Measurements from ENCODE around the gene PPM1A. TPM values are rescaled to one million over a fixed set of nuclear protein-coding genes. Genes with fewer than 3 reads are reported as not detected.
A peak's percentile ranks its signal among the peaks of the same experiment; 100 is the strongest.

The PPM1A gene
- total and polyA plus RNA-seq, 2 of the 13 experiments (the other 11 are each of a cell fraction or from before 2014, with no cell fraction given) = 23.3 to 29.8 TPM

DNA sequence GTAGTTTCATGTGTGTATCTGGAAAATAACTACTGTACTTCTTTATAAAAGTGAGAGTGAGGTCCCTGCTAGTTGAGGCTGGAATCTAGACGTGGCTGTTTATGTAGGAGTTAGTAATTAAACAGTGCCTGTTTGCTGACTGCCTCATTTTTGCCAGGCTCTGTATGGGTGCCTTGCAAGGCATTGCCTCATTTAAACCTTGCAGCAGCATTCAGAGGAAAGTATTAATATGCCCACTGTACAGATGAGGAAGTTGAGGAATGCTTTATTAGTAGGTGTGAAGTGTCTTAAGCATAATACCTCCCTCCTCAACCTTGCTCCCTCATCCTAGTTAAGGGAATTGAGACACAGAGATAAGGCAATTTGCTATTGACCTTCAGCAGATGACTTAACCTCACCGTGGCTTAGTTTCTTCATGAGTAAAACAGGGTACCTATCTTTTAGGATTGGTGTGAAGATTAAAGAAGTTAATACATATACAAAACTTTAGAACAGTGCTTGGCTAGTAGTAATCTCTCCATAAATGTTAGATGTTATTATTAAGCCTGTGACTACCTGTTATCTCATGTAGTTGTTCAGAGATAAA is 28.7 kb downstream of the PPM1A start:
- in situ Hi-C loops (cut with HindIII; ENCODE audit: extremely low pct_ligation_motif_present, low pct_unique_long_range_greater_than_20kb) (no loop called here), intact Hi-C loops (cut with micrococcal nuclease; ENCODE audit: unreplicated experiment) (loop anchor here (1.0 kb wide), 1 partner anchor 9 kb away; no protein-coding TSS in a partner anchor)
- POLR2A ChIA-PET = no interaction called here
- 78% methylated on average over 2 of the region's 2 CpGs for WGBS (ENCODE audit: low lambda C conversion rate)
- Histone ChIP-seq H3K4me1 (ENCODE audit: insufficient read depth, low read length) (peaks cover 38% of the 10 kb centered on the region), H3K4me2 (ENCODE audit: low read depth, low read length) (no peak overlapping the region), H3K4me3 (replicated peaks in 1 of 3; ENCODE audit: insufficient read depth in 1 of 3, low read depth in 2 of 3, low read length in 3 of 3) (no peak overlapping the region), H3K9me3 (ENCODE audit: low read length) (no peaks in the 10 kb centered on the region), H3K27me3 (ENCODE audit: control insufficient read depth in 1 of 2, insufficient read depth in 2 of 2, low read length in 2 of 2) (no peaks in the 10 kb centered on the region), H3K9ac (ENCODE audit: insufficient read depth, low read depth, low read length) (no peak overlapping the region), H2AFZ (ENCODE audit: low read length) (no peak overlapping the region), H3K79me2 (ENCODE audit: insufficient read depth, low read length) (peaks cover 55% of the 10 kb centered on the region), H3K36me3 (replicated peaks in 1 of 2; ENCODE audit: control insufficient read depth in 1 of 2, insufficient read depth in 2 of 2, low read length in 2 of 2) (peaks cover 0 to 2% of the 10 kb centered on the region in 2 experiments; a peak in 2 of 5 replicates), H4K20me1 (ENCODE audit: insufficient read depth, low read length) (peaks cover 37% of the 10 kb centered on the region), H3K27ac (ENCODE audit: extremely low read length, insufficient read depth, low read length) (no peak overlapping the region)
- no peak for TF ChIP-seq ZNF326 (CRISPR knock-in tag; IDR thresholded peaks at IDR 0.05; ENCODE audit: borderline replicate concordance)
- peak; percentile 80 for TF ChIP-seq ZNF629 (CRISPR knock-in tag; conservative IDR thresholded peaks at IDR 0.05)
- peak; percentile 96 for TF ChIP-seq ZNF3 (CRISPR knock-in tag; IDR thresholded peaks at IDR 0.05)
- no peak for FAIRE-seq
- no peak for DNase-seq (ENCODE audit: low spot score)
- CTCF ChIA-PET (ENCODE audit: low intra/inter-chr PET ratio, low total read pairs) = no interaction called here
- no peak for ATAC-seq
- BruUV-seq (replicated peaks) = no TSS peak

DNA sequence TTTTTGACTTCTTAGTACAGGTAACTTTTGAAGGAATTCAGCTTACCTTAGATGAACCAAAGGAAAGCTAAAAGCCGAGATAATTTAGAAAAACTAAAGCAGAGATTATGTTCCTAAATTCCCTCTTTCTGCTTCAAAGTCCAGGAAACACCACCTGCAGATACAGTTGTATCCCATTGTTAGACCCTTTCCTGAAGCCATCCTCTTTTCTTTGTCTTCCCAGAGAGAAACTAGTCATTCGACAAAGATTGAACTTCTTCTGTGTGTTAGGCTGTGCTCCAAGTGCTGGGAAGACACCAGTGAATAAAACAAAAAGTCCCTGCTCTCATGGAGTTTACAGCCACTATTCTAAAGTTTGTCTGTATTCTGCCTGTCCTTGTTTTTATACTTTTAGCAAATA is 29.3 kb downstream of the PPM1A start:
- peaks cover 32% of the 10 kb centered on the region for H3K4me1 ChIP-seq (ENCODE audit: insufficient read depth, low read length)
- H3K79me2 ChIP-seq (ENCODE audit: insufficient read depth, low read length) = peaks cover 49% of the 10 kb centered on the region
- intact Hi-C loops (cut with micrococcal nuclease; ENCODE audit: unreplicated experiment) = loop anchor here (1.0 kb wide), 1 partner anchor 8 kb away; no protein-coding TSS in a partner anchor
- peaks cover 0 to 6% of the 10 kb centered on the region in 2 experiments; a peak in 2 of 5 replicates for H3K36me3 ChIP-seq (replicated peaks in 1 of 2; ENCODE audit: control insufficient read depth in 1 of 2, insufficient read depth in 2 of 2, low read length in 2 of 2)
- H3K27ac ChIP-seq (ENCODE audit: extremely low read length, insufficient read depth, low read length) = no peak overlapping the region
- CTCF ChIA-PET (ENCODE audit: low intra/inter-chr PET ratio, low total read pairs) = no interaction called here
- no peak for FAIRE-seq
- H3K4me2 ChIP-seq (ENCODE audit: low read depth, low read length) = no peak overlapping the region
- no peak overlapping the region for H3K4me3 ChIP-seq (replicated peaks in 1 of 3; ENCODE audit: insufficient read depth in 1 of 3, low read depth in 2 of 3, low read length in 3 of 3)
- no peak overlapping the region for H3K9ac ChIP-seq (ENCODE audit: insufficient read depth, low read depth, low read length)
- BruUV-seq (replicated peaks) = no TSS peak
- no peaks in the 10 kb centered on the region for H3K27me3 ChIP-seq (ENCODE audit: control insufficient read depth in 1 of 2, insufficient read depth in 2 of 2, low read length in 2 of 2)
- H4K20me1 ChIP-seq (ENCODE audit: insufficient read depth, low read length) = peaks cover 31% of the 10 kb centered on the region; the same call in 1 of the 2 replicates
- WGBS (ENCODE audit: low lambda C conversion rate) = 92% methylated on average over 2 of the region's 2 CpGs
- no peak for ATAC-seq
- no peak overlapping the region for H2AFZ ChIP-seq (ENCODE audit: low read length)
- H3K9me3 ChIP-seq (ENCODE audit: low read length) = no peaks in the 10 kb centered on the region
- in situ Hi-C loops (cut with HindIII; ENCODE audit: extremely low pct_ligation_motif_present, low pct_unique_long_range_greater_than_20kb) = no loop called here
- POLR2A ChIA-PET = no interaction called here
- no peak for DNase-seq (ENCODE audit: low spot score)
- TF ChIP-seq, protein P1, sequence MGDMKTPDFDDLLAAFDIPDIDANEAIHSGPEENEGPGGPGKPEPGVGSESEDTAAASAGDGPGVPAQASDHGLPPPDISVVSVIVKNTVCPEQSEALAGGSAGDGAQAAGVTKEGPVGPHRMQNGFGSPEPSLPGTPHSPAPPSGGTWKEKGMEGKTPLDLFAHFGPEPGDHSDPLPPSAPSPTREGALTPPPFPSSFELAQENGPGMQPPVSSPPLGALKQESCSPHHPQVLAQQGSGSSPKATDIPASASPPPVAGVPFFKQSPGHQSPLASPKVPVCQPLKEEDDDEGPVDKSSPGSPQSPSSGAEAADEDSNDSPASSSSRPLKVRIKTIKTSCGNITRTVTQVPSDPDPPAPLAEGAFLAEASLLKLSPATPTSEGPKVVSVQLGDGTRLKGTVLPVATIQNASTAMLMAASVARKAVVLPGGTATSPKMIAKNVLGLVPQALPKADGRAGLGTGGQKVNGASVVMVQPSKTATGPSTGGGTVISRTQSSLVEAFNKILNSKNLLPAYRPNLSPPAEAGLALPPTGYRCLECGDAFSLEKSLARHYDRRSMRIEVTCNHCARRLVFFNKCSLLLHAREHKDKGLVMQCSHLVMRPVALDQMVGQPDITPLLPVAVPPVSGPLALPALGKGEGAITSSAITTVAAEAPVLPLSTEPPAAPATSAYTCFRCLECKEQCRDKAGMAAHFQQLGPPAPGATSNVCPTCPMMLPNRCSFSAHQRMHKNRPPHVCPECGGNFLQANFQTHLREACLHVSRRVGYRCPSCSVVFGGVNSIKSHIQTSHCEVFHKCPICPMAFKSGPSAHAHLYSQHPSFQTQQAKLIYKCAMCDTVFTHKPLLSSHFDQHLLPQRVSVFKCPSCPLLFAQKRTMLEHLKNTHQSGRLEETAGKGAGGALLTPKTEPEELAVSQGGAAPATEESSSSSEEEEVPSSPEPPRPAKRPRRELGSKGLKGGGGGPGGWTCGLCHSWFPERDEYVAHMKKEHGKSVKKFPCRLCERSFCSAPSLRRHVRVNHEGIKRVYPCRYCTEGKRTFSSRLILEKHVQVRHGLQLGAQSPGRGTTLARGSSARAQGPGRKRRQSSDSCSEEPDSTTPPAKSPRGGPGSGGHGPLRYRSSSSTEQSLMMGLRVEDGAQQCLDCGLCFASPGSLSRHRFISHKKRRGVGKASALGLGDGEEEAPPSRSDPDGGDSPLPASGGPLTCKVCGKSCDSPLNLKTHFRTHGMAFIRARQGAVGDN (CRISPR knock-in tag; IDR thresholded peaks at IDR 0.05) = no peak
- TF ChIP-seq ATRX (CRISPR knock-in tag; IDR thresholded peaks at IDR 0.05; ENCODE audit: borderline replicate concordance) = no peak
